Fibroblast of lung (primary cell): ENCODE results near the gene IGF1R. TPM values are rescaled to one million over a fixed set of nuclear protein-coding genes. Genes with fewer than 3 reads are reported as not detected.

Source experiments
- DNase-seq, 2 donors: peaks; one replicate each; pipeline versions ENCODE4 v3.0.0 to v3.0.0-alpha.2; 2010; ENCODE audit warnings: low read depth in 2 of 2
- H2AFZ ChIP-seq: 2 replicates; pipeline ENCODE4 v1.5.1; 2012; ENCODE audit warnings: low read length, control low read depth, inconsistent platforms
- H3K27ac ChIP-seq: 2 replicates; pipeline ENCODE4 v1.5.1; 2011; ENCODE audit warnings: low read length, control low read depth; ENCODE audit not compliant: insufficient read depth
- H3K27me3 ChIP-seq: 2 replicates; pipeline ENCODE4 v1.5.1; 2011; ENCODE audit warnings: mild to moderate bottlenecking, low read length; ENCODE audit not compliant: control insufficient read depth, insufficient read depth
- H3K36me3 ChIP-seq: 2 replicates; pipeline ENCODE4 v1.5.1; 2011; ENCODE audit warnings: low read length; ENCODE audit not compliant: control insufficient read depth, insufficient read depth
- H3K4me1 ChIP-seq: 2 replicates; pipeline ENCODE4 v1.5.1; 2011; ENCODE audit warnings: low read length; ENCODE audit not compliant: control insufficient read depth, insufficient read depth; ENCODE audit errors: extremely low read depth
- H3K4me2 ChIP-seq: 2 replicates; pipeline ENCODE4 v1.5.1; 2011; ENCODE audit warnings: low read length, control low read depth; ENCODE audit not compliant: insufficient read depth; ENCODE audit errors: extremely low read depth
- H3K4me3 ChIP-seq, 4 experiments: fragments of 200-600 bp in 1 of 4; sonication (generic) in 1 of 4; replicated peaks in 1 of 4; 2 replicates each; pipeline ENCODE4 v1.5.1; 2011 to 2016; ENCODE audit warnings: low read length in 4 of 4, low read depth in 3 of 4, mild to moderate bottlenecking in 3 of 4, control low read depth in 2 of 4, inconsistent platforms in 1 of 4, mixed read lengths in 1 of 4; ENCODE audit not compliant: insufficient read depth in 1 of 4; ENCODE audit errors: control extremely low read depth in 1 of 4
- H3K79me2 ChIP-seq: 2 replicates; pipeline ENCODE4 v1.5.1; 2012; ENCODE audit warnings: mild to moderate bottlenecking, low read length, inconsistent platforms; ENCODE audit not compliant: control insufficient read depth, insufficient read depth
- H3K9ac ChIP-seq: 2 replicates; pipeline ENCODE4 v1.5.1; 2011; ENCODE audit warnings: mild to moderate bottlenecking, low read length, control low read depth; ENCODE audit not compliant: insufficient read depth
- H3K9me3 ChIP-seq: 2 replicates; pipeline ENCODE4 v1.5.1; 2012; ENCODE audit warnings: low read depth, low read length; ENCODE audit not compliant: control insufficient read depth, insufficient read depth
- H4K20me1 ChIP-seq: 2 replicates; pipeline ENCODE4 v1.5.1; 2011; ENCODE audit warnings: low read length; ENCODE audit not compliant: control insufficient read depth, insufficient read depth; ENCODE audit errors: extremely low read depth
- CTCF ChIP-seq, 2 donors: IDR thresholded peaks in 1 of 2; conservative IDR thresholded peaks in 1 of 2; 1 replicate in 1 of 2; 2 replicates in 1 of 2; pipeline ENCODE4 v1.5.1; 2011 to 2012; ENCODE audit warnings: low read length in 2 of 2, control low read depth in 1 of 2, inconsistent platforms in 1 of 2, low read depth in 1 of 2, mild to moderate bottlenecking in 1 of 2
- EZH2 ChIP-seq: IDR thresholded peaks from 2 replicates; pipeline ENCODE4 v1.5.1; 2012; ENCODE audit warnings: low read length, control low read depth, mild to moderate bottlenecking; ENCODE audit errors: missing control alignments
- polyA plus RNA-seq, 2 donors: library from polyadenylated mRNA; depleted of rRNA in 1 of 2; stranded (reverse) in 1 of 2; unstranded in 1 of 2; fragments of >200 nt; gene quantifications; 2 replicates each; pipeline ENCODE4 v1.2.1, GENCODE V29; 2011 to 2012; ENCODE audit warnings: missing spikeins in 1 of 2
- total RNA-seq: library from RNA; depleted of rRNA; stranded (reverse); fragments of >200 nt; gene quantifications from 2 replicates; pipeline ENCODE4 v1.2.1, GENCODE V29; 2014

IGF1R gene
- total and polyA plus RNA-seq, 2 donors (not counting 1 experiment from before 2014, with no cell fraction given): 14.6 to 28.6 TPM

DNA sequence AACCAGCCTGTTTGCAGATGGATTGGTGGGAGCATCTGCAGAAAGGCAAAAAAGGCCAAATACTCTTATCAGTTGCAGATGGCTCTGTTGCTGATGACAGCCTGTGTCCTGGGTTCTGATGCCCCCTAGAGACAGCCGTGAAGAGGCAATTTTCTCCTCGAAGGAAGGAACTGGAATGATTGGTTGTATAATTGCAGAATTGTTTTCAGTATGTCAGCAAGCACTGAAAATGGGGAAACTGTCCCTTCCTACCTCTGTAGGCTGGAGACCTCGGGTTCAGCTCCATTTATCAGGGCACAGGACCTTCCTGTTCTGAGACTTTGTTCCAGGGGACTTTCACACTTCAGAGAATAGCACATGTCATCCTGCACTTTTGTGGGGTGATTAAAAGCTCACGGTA is 256.2 kb downstream of the IGF1R start:
- peaks cover 14% of the 10 kb centered on the region for H3K4me1 ChIP-seq
- peaks cover 2% of the 10 kb centered on the region for H3K79me2 ChIP-seq
- H3K27ac ChIP-seq: no peak overlapping the region

DNA sequence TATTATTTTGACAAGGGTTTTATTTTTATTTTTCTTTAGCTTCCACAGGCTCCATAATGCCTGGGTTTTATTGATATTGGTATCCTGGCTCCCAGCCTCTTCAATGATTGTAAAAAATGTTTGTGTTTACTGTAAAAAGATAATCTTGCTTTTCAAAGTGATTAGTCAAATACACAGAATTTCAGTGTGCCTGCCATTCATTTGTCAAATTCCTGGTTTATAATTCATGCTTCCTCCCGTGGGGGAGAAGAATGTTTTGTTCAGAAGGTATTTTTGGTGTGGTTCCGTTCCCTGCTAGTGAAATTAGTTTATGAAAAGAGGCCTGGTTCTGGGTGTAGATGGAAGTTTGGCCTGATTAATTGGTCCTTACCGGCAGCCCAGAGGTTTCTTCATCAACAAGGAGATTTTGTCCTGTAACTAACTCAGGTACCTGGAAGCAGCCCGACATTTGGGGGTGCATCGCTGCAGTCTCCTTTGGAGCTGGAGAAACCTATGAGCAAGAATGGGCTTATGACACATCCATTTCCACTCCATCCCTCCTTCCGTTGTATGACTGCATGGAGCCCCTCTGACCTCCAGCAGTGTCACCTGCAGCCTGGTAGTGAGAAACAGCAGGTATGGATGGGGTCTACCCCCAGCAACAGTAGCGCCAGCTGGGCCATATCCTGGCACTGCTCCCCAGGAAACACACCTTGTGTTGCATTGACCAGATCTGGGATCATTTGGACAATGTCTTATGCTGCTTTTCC is 257.8 kb downstream of the IGF1R start:
- Histone ChIP-seq H4K20me1 (no peaks in the 10 kb centered on the region), H3K36me3 (no peaks in the 10 kb centered on the region), H3K79me2 (peaks cover 2% of the 10 kb centered on the region), H3K9me3 (no peaks in the 10 kb centered on the region), H3K4me3 (no peak overlapping the region), H3K27ac (no peak overlapping the region), H3K4me1 (peaks cover 11% of the 10 kb centered on the region), H3K27me3 (no peaks in the 10 kb centered on the region), H3K4me2 (no peak overlapping the region), H2AFZ (no peak overlapping the region), H3K9ac (no peak overlapping the region)
- TF ChIP-seq CTCF (conservative IDR thresholded peaks at IDR 0.05 in 1 of 2, IDR thresholded peaks at IDR 0.05 in 1 of 2; ENCODE audit: low read depth in 1 of 2, low read length in 2 of 2) (no peak), EZH2 (no peak)
- DNase-seq: peak in 1 of 2 donors; percentile 57

More for the DNA sequence above, 256.2 kb downstream of the IGF1R start:
- Histone ChIP-seq H3K4me2 (no peak overlapping the region), H3K27me3 (no peaks in the 10 kb centered on the region), H2AFZ (no peak overlapping the region), H3K4me3 (no peak overlapping the region), H3K9ac (no peak overlapping the region), H4K20me1 (no peaks in the 10 kb centered on the region), H3K9me3 (no peaks in the 10 kb centered on the region), H3K36me3 (no peaks in the 10 kb centered on the region)
- TF ChIP-seq CTCF (conservative IDR thresholded peaks at IDR 0.05 in 1 of 2, IDR thresholded peaks at IDR 0.05 in 1 of 2; ENCODE audit: low read depth in 1 of 2, low read length in 2 of 2) (peak; percentile 73 to 82), EZH2 (no peak)
- peak; percentile 65 to 71 for DNase-seq

- Histone ChIP-seq H3K36me3 (no peaks in the 10 kb centered on the region), H4K20me1 (no peaks in the 10 kb centered on the region), H3K4me3 (no peak overlapping the region), H3K79me2 (peaks cover 2% of the 10 kb centered on the region), H3K4me1 (peaks cover 11% of the 10 kb centered on the region), H2AFZ (no peak overlapping the region), H3K9ac (no peak overlapping the region), H3K27ac (no peak overlapping the region), H3K4me2 (no peak overlapping the region), H3K9me3 (no peaks in the 10 kb centered on the region), H3K27me3 (no peaks in the 10 kb centered on the region)
- peak in 1 of 2 donors; percentile 75 for DNase-seq
- TF ChIP-seq EZH2: no peak
- no peak for TF ChIP-seq CTCF (conservative IDR thresholded peaks at IDR 0.05 in 1 of 2, IDR thresholded peaks at IDR 0.05 in 1 of 2; ENCODE audit: low read depth in 1 of 2, low read length in 2 of 2)
Measured at GRCh38 chr15:98906712-98907083, 258.4 kb downstream of the IGF1R start.
